HEK293 (cell line): ENCODE data around the gene MTFP1.

Source experiments
- BCL6B ChIP-seq: fragments of 450-650 bp; formaldehyde crosslinking; IDR thresholded peaks from 2 replicates; pipeline ENCODE4 v1.5.1; 2017; ENCODE audit warnings: missing biosample characterization, missing genetic modification characterization
- CTCF ChIP-seq: fragments of 450-650 bp; formaldehyde crosslinking; IDR thresholded peaks from 2 replicates; pipeline ENCODE4 v1.5.1; 2016; ENCODE audit warnings: missing biosample characterization, missing genetic modification characterization
- GLI4 ChIP-seq: fragments of 450-650 bp; formaldehyde crosslinking; IDR thresholded peaks from 2 replicates; pipeline ENCODE4 v1.5.1; 2016; ENCODE audit warnings: missing biosample characterization, missing genetic modification characterization
- GLIS1 ChIP-seq: fragments of 450-650 bp; formaldehyde crosslinking; IDR thresholded peaks from 2 replicates; pipeline ENCODE4 v1.5.1; 2016; ENCODE audit warnings: missing biosample characterization, missing genetic modification characterization
- KLF8 ChIP-seq: fragments of 450-650 bp; formaldehyde crosslinking; IDR thresholded peaks from 2 replicates; pipeline ENCODE4 v1.5.1; 2016; ENCODE audit warnings: missing biosample characterization, missing genetic modification characterization
- KLF9 ChIP-seq: fragments of 450-650 bp; formaldehyde crosslinking; IDR thresholded peaks from 2 replicates; pipeline ENCODE4 v1.5.1; 2016; ENCODE audit warnings: missing biosample characterization, missing genetic modification characterization, low read depth
- PRDM10 ChIP-seq: fragments of 450-650 bp; formaldehyde crosslinking; IDR thresholded peaks from 2 replicates; pipeline ENCODE4 v1.5.1; 2016; ENCODE audit warnings: missing biosample characterization, missing genetic modification characterization
- SP2 ChIP-seq: fragments of 450-650 bp; formaldehyde crosslinking; IDR thresholded peaks from 2 replicates; pipeline ENCODE4 v1.5.1; 2016; ENCODE audit warnings: missing biosample characterization, missing genetic modification characterization
- SP7 ChIP-seq: fragments of 450-650 bp; formaldehyde crosslinking; IDR thresholded peaks from 2 replicates; pipeline ENCODE4 v1.5.1; 2016; ENCODE audit warnings: missing biosample characterization, missing genetic modification characterization
- ZBTB20 ChIP-seq: fragments of 450-650 bp; formaldehyde crosslinking; IDR thresholded peaks from 2 replicates; pipeline ENCODE4 v1.5.1; 2016; ENCODE audit warnings: missing biosample characterization, missing genetic modification characterization
- ZBTB48 ChIP-seq: fragments of 450-650 bp; formaldehyde crosslinking; IDR thresholded peaks from 2 replicates; pipeline ENCODE4 v1.5.1; 2016; ENCODE audit warnings: missing biosample characterization, missing genetic modification characterization
- ZBTB8A ChIP-seq: fragments of 450-650 bp; formaldehyde crosslinking; IDR thresholded peaks from 2 replicates; pipeline ENCODE4 v1.5.1; 2016; ENCODE audit warnings: missing biosample characterization, missing genetic modification characterization
- ZNF248 ChIP-seq: fragments of 450-650 bp; formaldehyde crosslinking; IDR thresholded peaks from 2 replicates; pipeline ENCODE4 v1.5.1; 2017; ENCODE audit warnings: missing biosample characterization, missing genetic modification characterization
- ZNF266 ChIP-seq: fragments of 450-650 bp; formaldehyde crosslinking; IDR thresholded peaks from 2 replicates; pipeline ENCODE4 v1.5.1; 2016; ENCODE audit warnings: missing biosample characterization, missing genetic modification characterization, low read depth
- ZNF362 ChIP-seq: fragments of 450-650 bp; formaldehyde crosslinking; IDR thresholded peaks from 2 replicates; pipeline ENCODE4 v1.5.1; 2016; ENCODE audit warnings: missing biosample characterization, missing genetic modification characterization
- ZNF366 ChIP-seq: fragments of 450-650 bp; formaldehyde crosslinking; conservative IDR thresholded peaks from 2 replicates; pipeline ENCODE4 v1.5.1; 2016; ENCODE audit warnings: missing biosample characterization, missing genetic modification characterization
- ZNF398 ChIP-seq: fragments of 450-650 bp; formaldehyde crosslinking; IDR thresholded peaks from 2 replicates; pipeline ENCODE4 v1.5.1; 2017; ENCODE audit warnings: missing biosample characterization, missing genetic modification characterization
- ZNF404 ChIP-seq: fragments of 450-650 bp; formaldehyde crosslinking; IDR thresholded peaks from 2 replicates; pipeline ENCODE4 v1.5.1; 2017; ENCODE audit warnings: missing biosample characterization, missing genetic modification characterization
- ZNF510 ChIP-seq: fragments of 450-650 bp; formaldehyde crosslinking; IDR thresholded peaks from 2 replicates; pipeline ENCODE4 v1.5.1; 2018; ENCODE audit warnings: mild to moderate bottlenecking, missing genetic modification characterization, missing biosample characterization; ENCODE audit not compliant: insufficient replicate concordance
- ZNF521 ChIP-seq: fragments of 450-650 bp; formaldehyde crosslinking; IDR thresholded peaks from 2 replicates; pipeline ENCODE4 v1.5.1; 2017; ENCODE audit warnings: missing biosample characterization, mild to moderate bottlenecking, missing genetic modification characterization
- ZNF529 ChIP-seq: fragments of 450-650 bp; formaldehyde crosslinking; IDR thresholded peaks from 2 replicates; pipeline ENCODE4 v1.5.1; 2017; ENCODE audit warnings: missing genetic modification characterization, missing biosample characterization; ENCODE audit not compliant: insufficient replicate concordance
- ZNF600 ChIP-seq: fragments of 450-650 bp; formaldehyde crosslinking; IDR thresholded peaks from 2 replicates; pipeline ENCODE4 v1.5.1; 2016; ENCODE audit warnings: missing biosample characterization, missing genetic modification characterization
- ZNF747 ChIP-seq: fragments of 450-650 bp; formaldehyde crosslinking; IDR thresholded peaks from 2 replicates; pipeline ENCODE4 v1.5.1; 2016; ENCODE audit warnings: missing biosample characterization, missing genetic modification characterization
- ZNF76 ChIP-seq: fragments of 450-650 bp; formaldehyde crosslinking; IDR thresholded peaks from 2 replicates; pipeline ENCODE4; 2016; ENCODE audit warnings: low read depth, missing biosample characterization, missing genetic modification characterization, borderline replicate concordance
- ZSCAN4 ChIP-seq: fragments of 450-650 bp; formaldehyde crosslinking; IDR thresholded peaks from 2 replicates; pipeline ENCODE4 v1.5.1; 2017; ENCODE audit warnings: missing biosample characterization, missing genetic modification characterization

MTFP1 gene

GRCh38 chr22:30386960-30387827 is 38.4 kb upstream of the MTFP1 start, which contains the start of gene RNF215 (continued):
- TF ChIP-seq BCL6B (tag by site-specific recombination), result no peak
- no peak for TF ChIP-seq ZNF266 (tag by site-specific recombination)
- TF ChIP-seq ZNF510 (tag by site-specific recombination), result no peak
- TF ChIP-seq ZNF747 (tag by site-specific recombination), result no peak
- TF ChIP-seq ZNF398 (tag by site-specific recombination), result no peak
- peak; percentile 54 for TF ChIP-seq ZBTB8A (tag by site-specific recombination)
- TF ChIP-seq ZNF404 (tag by site-specific recombination), result no peak
- TF ChIP-seq ZNF366, result 0 out of 2 replicates have a peak, but pooled peaks have one; percentile 17
- TF ChIP-seq KLF8 (tag by site-specific recombination), result peak; percentile 60; the same call in 1 of the 2 replicates
- peak; percentile 98 for TF ChIP-seq CTCF
- TF ChIP-seq ZNF76 (tag by site-specific recombination), result no peak
- TF ChIP-seq PRDM10 (tag by site-specific recombination), result 0 out of 2 replicates have a peak, but pooled peaks have one; percentile 19
- peak; percentile 52 for TF ChIP-seq KLF9 (tag by site-specific recombination)
- peak; percentile 37; the same call in 1 of the 2 replicates for TF ChIP-seq GLIS1 (tag by site-specific recombination)
- TF ChIP-seq ZBTB48 (tag by site-specific recombination), result peak; percentile 64
- TF ChIP-seq ZBTB20 (tag by site-specific recombination), result no peak
- no peak for TF ChIP-seq SP2 (tag by site-specific recombination)
- no peak for TF ChIP-seq ZSCAN4
- TF ChIP-seq ZNF529 (tag by site-specific recombination), result no peak
- TF ChIP-seq ZNF600 (tag by site-specific recombination), result peak; percentile 45; the same call in 1 of the 2 replicates
- no peak for TF ChIP-seq ZNF521
- TF ChIP-seq SP7 (tag by site-specific recombination), result peak; percentile 37; the same call in 1 of the 2 replicates
- TF ChIP-seq ZNF362, result no peak
- no peak for TF ChIP-seq GLI4 (tag by site-specific recombination)
- no peak for TF ChIP-seq ZNF248 (tag by site-specific recombination)
